ENCODE measurements around the gene E2F6. TPM values are rescaled to one million over a fixed set of nuclear protein-coding genes. Genes with fewer than 3 reads are reported as not detected.

The E2F6 gene
- total and polyA plus RNA-seq, 10 of the 15 experiments (the other 5 are each of a cell fraction or from before 2014, with no cell fraction given), result 4.2 to 15.5 (median 11.3) TPM

DNA sequence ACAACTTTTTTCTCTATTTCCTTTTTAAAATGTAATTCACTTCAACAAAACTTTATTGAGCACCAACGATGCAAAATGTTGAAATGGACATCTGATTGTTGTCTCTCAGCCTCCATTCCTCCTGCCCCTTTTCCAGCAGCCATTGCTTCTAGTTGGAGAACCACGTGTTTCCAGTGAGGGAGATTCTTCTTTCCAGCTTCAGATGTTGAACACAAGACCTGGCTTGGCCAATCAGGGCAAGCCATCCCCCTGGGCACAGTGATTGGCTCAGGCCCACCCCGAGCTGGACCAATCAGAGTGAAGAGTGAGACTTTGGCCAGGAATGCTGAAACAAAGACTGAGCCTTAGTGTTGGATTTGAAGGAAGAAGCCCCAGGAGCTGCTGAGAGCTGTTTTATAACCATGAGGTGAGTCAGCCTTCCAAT is 59.0 kb downstream of the E2F6 start (continued):
- TF ChIP-seq NFYB (IDR thresholded peaks at IDR 0.05; ENCODE audit: insufficient read depth, low read depth, low read length), result peak; percentile 61; the same call in 1 of the 2 replicates
- no peak for TF ChIP-seq ZSCAN29 (IDR thresholded peaks at IDR 0.05)
- TF ChIP-seq EED (IDR thresholded peaks at IDR 0.05; ENCODE audit: low read depth), result no peak
- no peak for TF ChIP-seq MYB (IDR thresholded peaks at IDR 0.05; ENCODE audit: borderline replicate concordance, low read depth, low read length)
- no peak for TF ChIP-seq ATF7 (IDR thresholded peaks at IDR 0.05; ENCODE audit: low read depth)
- TF ChIP-seq FOXK2 (IDR thresholded peaks at IDR 0.05), result no peak

DNA sequence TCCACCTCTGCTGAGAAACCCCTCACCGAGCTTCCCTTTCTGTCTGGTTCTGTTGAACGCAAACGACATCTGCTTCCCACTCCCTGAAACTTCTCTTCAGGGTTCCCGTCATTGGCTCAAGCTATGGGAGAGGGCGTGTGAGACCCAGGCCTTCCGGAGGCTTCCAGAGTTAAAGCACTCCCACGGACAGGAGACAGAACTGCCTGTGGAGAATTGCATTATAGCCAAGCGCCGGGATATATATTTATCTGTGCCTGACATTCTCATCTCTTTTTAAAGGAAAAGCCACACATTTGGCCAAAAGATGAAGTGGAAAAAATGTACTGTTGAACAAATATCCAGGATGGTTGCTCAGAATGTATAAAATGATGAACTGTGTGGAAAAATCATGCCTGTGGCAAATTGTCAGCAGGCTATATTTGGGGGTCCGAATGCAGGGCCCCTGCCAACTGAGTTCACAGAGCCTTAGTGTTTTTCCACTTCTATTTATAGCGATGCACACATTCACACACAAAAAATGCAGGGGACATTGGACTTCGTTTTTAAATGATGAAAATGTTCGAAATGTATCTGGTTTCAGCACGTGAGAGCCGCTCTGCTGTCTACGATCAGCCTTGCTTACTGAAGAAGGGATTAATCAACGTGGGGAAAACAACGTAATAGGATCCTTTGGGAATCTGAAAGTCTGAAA is 59.5 kb downstream of the E2F6 start:
- in situ Hi-C loops (cut with MboI), result no loop called here
- Histone ChIP-seq H3K4me1 (ENCODE audit: control insufficient read depth, insufficient read depth, low read length) (no peaks in the 10 kb centered on the region), H3K4me3 (no peak overlapping the region), H4K20me1 (ENCODE audit: control insufficient read depth, insufficient read depth) (no peaks in the 10 kb centered on the region), H3K4me2 (ENCODE audit: control insufficient read depth, insufficient read depth) (no peak overlapping the region), H3K9me3 (replicated peaks; ENCODE audit: control insufficient read depth, insufficient read depth, low read length) (no peaks in the 10 kb centered on the region), H3K9ac (ENCODE audit: control insufficient read depth, insufficient read depth, low read length) (no peak overlapping the region), H3K27ac (ENCODE audit: control insufficient read depth, insufficient read depth) (no peak overlapping the region), H3K79me2 (ENCODE audit: control insufficient read depth, insufficient read depth, low read length) (no peaks in the 10 kb centered on the region), H3K36me3 (ENCODE audit: control insufficient read depth in 2 of 2, insufficient read depth in 2 of 2, low read length in 1 of 2) (no peaks in the 10 kb centered on the region), H2AFZ (ENCODE audit: control insufficient read depth, low read depth, low read length) (no peak overlapping the region), H3K27me3 (replicated peaks in 1 of 2; ENCODE audit: control insufficient read depth in 2 of 2, insufficient read depth in 2 of 2, low read length in 1 of 2) (no peaks in the 10 kb centered on the region)
- POLR2A ChIA-PET, result no interaction called here
- RAD21 ChIA-PET (ENCODE audit: unreplicated experiment), result no interaction called here
- FAIRE-seq (no peak), ATAC-seq (no peak), DNase-seq (ENCODE audit: low read depth, low spot score) (no peak)
- CTCF ChIA-PET, result interaction anchor here (1.4 kb wide), 1 partner anchor 273 kb away, joined by 3 read pairs; a partner anchor contains a TSS
- intact Hi-C loops (cut with micrococcal nuclease; ENCODE audit: unreplicated experiment), result no loop called here
- 60% methylated on average over 18 of the region's 18 CpGs for WGBS (ENCODE audit: insufficient coverage, insufficient replicate concordance, low lambda C conversion rate, missing lambda C conversion rate)
- SMC1A ChIA-PET (ENCODE audit: uncharacterized antibody, unreplicated experiment), result no interaction called here
- BruUV-seq (replicated peaks), result no TSS peak
- TF ChIP-seq ASH2L (IDR thresholded peaks at IDR 0.05; ENCODE audit: borderline replicate concordance, low read depth) (no peak), TCF7 (IDR thresholded peaks at IDR 0.05; ENCODE audit: borderline replicate concordance) (no peak), USF2 (IDR thresholded peaks at IDR 0.05; ENCODE audit: borderline replicate concordance, low read depth, low read length) (no peak), BCL11A (IDR thresholded peaks at IDR 0.05; ENCODE audit: low read depth, low read length) (no peak), PAX8 (IDR thresholded peaks at IDR 0.05) (no peak)
- TF ChIP-seq, protein P1, sequence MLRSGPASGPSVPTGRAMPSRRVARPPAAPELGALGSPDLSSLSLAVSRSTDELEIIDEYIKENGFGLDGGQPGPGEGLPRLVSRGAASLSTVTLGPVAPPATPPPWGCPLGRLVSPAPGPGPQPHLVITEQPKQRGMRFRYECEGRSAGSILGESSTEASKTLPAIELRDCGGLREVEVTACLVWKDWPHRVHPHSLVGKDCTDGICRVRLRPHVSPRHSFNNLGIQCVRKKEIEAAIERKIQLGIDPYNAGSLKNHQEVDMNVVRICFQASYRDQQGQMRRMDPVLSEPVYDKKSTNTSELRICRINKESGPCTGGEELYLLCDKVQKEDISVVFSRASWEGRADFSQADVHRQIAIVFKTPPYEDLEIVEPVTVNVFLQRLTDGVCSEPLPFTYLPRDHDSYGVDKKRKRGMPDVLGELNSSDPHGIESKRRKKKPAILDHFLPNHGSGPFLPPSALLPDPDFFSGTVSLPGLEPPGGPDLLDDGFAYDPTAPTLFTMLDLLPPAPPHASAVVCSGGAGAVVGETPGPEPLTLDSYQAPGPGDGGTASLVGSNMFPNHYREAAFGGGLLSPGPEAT (IDR thresholded peaks at IDR 0.05; ENCODE audit: low read depth), result no peak
- TF ChIP-seq, protein P2, sequence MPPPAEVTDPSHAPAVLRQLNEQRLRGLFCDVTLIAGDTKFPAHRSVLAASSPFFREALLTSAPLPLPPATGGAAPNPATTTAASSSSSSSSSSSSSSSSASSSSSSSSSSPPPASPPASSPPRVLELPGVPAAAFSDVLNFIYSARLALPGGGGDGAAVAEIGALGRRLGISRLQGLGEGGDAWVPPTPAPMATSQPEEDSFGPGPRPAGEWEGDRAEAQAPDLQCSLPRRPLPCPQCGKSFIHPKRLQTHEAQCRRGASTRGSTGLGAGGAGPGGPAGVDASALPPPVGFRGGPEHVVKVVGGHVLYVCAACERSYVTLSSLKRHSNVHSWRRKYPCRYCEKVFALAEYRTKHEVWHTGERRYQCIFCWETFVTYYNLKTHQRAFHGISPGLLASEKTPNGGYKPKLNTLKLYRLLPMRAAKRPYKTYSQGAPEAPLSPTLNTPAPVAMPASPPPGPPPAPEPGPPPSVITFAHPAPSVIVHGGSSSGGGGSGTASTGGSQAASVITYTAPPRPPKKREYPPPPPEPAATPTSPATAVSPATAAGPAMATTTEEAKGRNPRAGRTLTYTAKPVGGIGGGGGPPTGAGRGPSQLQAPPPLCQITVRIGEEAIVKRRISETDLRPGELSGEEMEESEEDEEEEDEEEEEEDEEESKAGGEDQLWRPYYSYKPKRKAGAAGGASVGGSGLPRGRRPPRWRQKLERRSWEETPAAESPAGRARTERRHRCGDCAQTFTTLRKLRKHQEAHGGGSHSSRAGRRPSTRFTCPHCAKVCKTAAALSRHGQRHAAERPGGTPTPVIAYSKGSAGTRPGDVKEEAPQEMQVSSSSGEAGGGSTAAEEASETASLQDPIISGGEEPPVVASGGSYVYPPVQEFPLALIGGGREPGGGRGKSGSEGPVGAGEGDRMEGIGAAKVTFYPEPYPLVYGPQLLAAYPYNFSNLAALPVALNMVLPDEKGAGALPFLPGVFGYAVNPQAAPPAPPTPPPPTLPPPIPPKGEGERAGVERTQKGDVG (CRISPR knock-in tag; IDR thresholded peaks at IDR 0.05), result no peak
